ENCODE data around the gene MALAT1. TPM values are rescaled to one million over a fixed set of nuclear protein-coding genes. Genes with fewer than 3 reads are reported as not detected.
A peak's percentile ranks its signal among the peaks of the same experiment; 100 is the strongest.

MALAT1 gene
- total and polyA plus RNA-seq, 2 donors from 2014 or later = 219 to 15,262 TPM

- FAIRE-seq (no peak), DNase-seq (no peak)
- no peak for TF ChIP-seq CTCF (IDR thresholded peaks at IDR 0.05; ENCODE audit: borderline replicate concordance, extremely low read depth, insufficient read depth)
- H3K9me3 ChIP-seq (ENCODE audit: control insufficient read depth in 2 of 3, insufficient read depth in 1 of 3, low read length in 3 of 3) = no peaks in the 10 kb centered on the region
- no peaks in the 10 kb centered on the region for H3K27me3 ChIP-seq (ENCODE audit: control insufficient read depth, insufficient read depth, low read length)
- peaks cover 0 to 17% (median 13%) of the 10 kb centered on the region in 3 donors for H3K4me1 ChIP-seq (ENCODE audit: control insufficient read depth in 2 of 3, insufficient read depth in 2 of 3, low read depth in 1 of 3, low read length in 3 of 3)
- H3K36me3 ChIP-seq (ENCODE audit: control insufficient read depth in 2 of 3, insufficient read depth in 3 of 3, low read length in 3 of 3) = peaks cover 35 to 62% (median 43%) of the 10 kb centered on the region in 3 donors
- peak overlapping the region; percentile 99 for H3K27ac ChIP-seq (ENCODE audit: low read depth in 2 of 2, low read length in 2 of 2)
- peak overlapping the region; percentile 84 to 100 (median 100) for H3K9ac ChIP-seq (ENCODE audit: low read length in 3 of 3)
- H3K4me3 ChIP-seq (ENCODE audit: low read length in 3 of 3) = peak overlapping the region; percentile 81 to 97 (median 93)
- intact Hi-C loops (cut with DNase I) = loop anchor here (5.0 kb wide), 1 partner anchor 74 kb away; no protein-coding TSS in a partner anchor
Measured at GRCh38 chr11:65501186-65501471, 2.3 kb downstream of the MALAT1 start.

GRCh38 chr11:65501472-65502273 is 2.8 kb downstream of the MALAT1 start:
- FAIRE-seq (no peak), DNase-seq (peak in 2 of 5 donors; percentile 50 to 72)
- peak overlapping the region; percentile 84 to 100 (median 100) for H3K9ac ChIP-seq (ENCODE audit: low read length in 3 of 3)
- H3K27me3 ChIP-seq (ENCODE audit: control insufficient read depth, insufficient read depth, low read length) = no peaks in the 10 kb centered on the region
- H3K36me3 ChIP-seq (ENCODE audit: control insufficient read depth in 2 of 3, insufficient read depth in 3 of 3, low read length in 3 of 3) = peaks cover 38 to 66% (median 43%) of the 10 kb centered on the region in 3 donors
- peak overlapping the region; percentile 81 to 97 (median 93) for H3K4me3 ChIP-seq (ENCODE audit: low read length in 3 of 3)
- H3K4me1 ChIP-seq (ENCODE audit: control insufficient read depth in 2 of 3, insufficient read depth in 2 of 3, low read depth in 1 of 3, low read length in 3 of 3) = peaks cover 0 to 13% (median 9%) of the 10 kb centered on the region in 3 donors
- H3K27ac ChIP-seq (ENCODE audit: low read depth in 2 of 2, low read length in 2 of 2) = peak overlapping the region; percentile 99
- intact Hi-C loops (cut with DNase I) = loop anchor here (5.0 kb wide), 1 partner anchor 74 kb away; no protein-coding TSS in a partner anchor
- no peaks in the 10 kb centered on the region for H3K9me3 ChIP-seq (ENCODE audit: control insufficient read depth in 2 of 3, insufficient read depth in 1 of 3, low read length in 3 of 3)
- TF ChIP-seq CTCF (IDR thresholded peaks at IDR 0.05; ENCODE audit: borderline replicate concordance, extremely low read depth, insufficient read depth) = no peak

- Histone ChIP-seq H3K4me1 (ENCODE audit: control insufficient read depth in 2 of 3, insufficient read depth in 2 of 3, low read depth in 1 of 3, low read length in 3 of 3) (peaks cover 0 to 10% (median 5%) of the 10 kb centered on the region in 3 donors), H3K27ac (ENCODE audit: low read depth in 2 of 2, low read length in 2 of 2) (peak overlapping the region; percentile 99), H3K27me3 (ENCODE audit: control insufficient read depth, insufficient read depth, low read length) (no peaks in the 10 kb centered on the region), H3K36me3 (ENCODE audit: control insufficient read depth in 2 of 3, insufficient read depth in 3 of 3, low read length in 3 of 3) (peaks cover 38 to 66% (median 43%) of the 10 kb centered on the region in 3 donors), H3K9me3 (ENCODE audit: control insufficient read depth in 2 of 3, insufficient read depth in 1 of 3, low read length in 3 of 3) (no peaks in the 10 kb centered on the region), H3K9ac (ENCODE audit: low read length in 3 of 3) (peak overlapping the region; percentile 84 to 100 (median 100)), H3K4me3 (ENCODE audit: low read length in 3 of 3) (peak overlapping the region; percentile 81 to 97 (median 93))
- intact Hi-C loops (cut with DNase I) = loop anchor here (5.0 kb wide), 1 partner anchor 75 kb away; no protein-coding TSS in a partner anchor
- no peak for TF ChIP-seq CTCF (IDR thresholded peaks at IDR 0.05; ENCODE audit: borderline replicate concordance, extremely low read depth, insufficient read depth)
- DNase-seq (no peak), FAIRE-seq (no peak)
Measured at GRCh38 chr11:65502274-65502554, 3.4 kb downstream of the MALAT1 start.
